HTERT RPE-1 (cell line): ENCODE measurements around the gene DNHD1.

Experiments
- in situ Hi-C: fragments of 300-500 bp; cut with MboI; formaldehyde crosslinking; loops from 4 replicates; pipeline ENCODE4 v1.14.3; 2020; ENCODE audit warnings: low sequenced_read_pairs

DNHD1 gene

DNA sequence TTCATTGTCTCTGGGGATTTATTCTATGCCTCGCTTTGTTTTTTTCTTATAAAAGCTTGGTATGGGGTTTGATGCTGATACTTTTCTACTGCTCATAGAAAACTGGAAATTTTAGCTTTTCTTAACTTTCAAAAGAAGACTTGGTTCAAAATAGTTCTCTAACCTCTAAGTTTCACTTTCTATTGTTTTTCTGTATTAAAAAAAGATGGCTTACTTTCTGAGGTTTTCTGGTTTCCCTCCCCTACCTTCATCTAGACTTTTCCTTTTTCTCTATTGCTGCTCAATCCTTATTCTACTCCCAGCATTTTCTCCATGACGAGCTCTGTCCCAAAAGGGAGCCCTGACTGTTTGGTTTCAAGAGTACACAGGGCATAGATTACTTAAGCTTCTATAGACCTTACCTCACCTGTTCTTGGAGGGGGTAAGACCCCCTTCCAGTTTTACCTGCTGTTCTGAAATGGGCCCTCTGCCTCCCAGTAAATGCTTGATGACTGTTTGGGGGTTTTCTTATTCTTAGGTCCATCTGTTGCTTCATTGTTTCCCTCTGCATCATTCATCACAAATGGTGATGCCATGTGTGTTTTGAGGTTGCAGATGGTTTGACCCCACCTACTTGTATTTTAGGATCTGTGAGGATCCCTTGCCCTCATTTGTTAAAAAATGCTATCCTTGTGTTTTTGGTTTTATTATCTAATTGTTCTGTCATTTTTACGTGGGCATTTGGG is 29.5 kb downstream of the DNHD1 start:
- in situ Hi-C loops, result no loop called here

DNA sequence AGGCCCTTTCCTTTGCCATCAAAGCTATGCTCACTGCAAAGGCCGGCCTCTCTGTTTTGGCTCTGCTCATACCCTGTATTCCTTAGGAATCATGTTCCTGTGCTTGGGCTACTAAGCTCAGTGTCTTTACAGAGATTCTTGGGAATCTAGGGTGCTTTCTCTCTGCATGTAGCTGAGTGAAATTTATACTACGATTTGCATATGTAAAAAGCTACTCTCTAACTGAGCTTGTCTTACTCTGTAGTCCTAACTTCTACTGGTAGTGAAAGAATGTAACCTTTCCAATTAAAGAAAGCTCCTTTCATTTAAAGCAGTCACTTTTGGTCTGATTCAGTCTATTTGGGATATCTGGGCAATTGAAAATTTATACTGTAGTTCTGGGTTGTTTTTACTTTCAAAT is 32.2 kb downstream of the DNHD1 start:
- in situ Hi-C loops, result no loop called here

DNA sequence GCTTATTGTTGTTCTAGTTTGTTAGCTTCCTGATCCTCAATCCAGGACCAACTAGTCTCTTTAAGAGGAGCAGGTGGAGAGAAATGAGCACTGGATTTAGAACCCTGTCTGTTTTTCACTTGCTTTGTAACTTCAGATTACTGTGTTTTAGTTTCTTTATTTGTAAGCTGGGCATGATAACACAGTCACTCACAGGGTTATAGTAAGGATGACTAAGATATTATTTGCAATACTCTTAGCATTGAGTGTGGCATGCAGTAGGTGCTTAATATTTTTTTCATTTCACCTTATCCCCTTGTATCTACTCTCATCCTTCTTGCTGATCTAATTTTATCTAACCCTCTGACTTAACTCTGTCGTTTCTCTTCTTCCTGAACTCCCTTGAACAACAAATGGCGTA is 33.8 kb downstream of the DNHD1 start:
- in situ Hi-C loops, result no loop called here

DNA sequence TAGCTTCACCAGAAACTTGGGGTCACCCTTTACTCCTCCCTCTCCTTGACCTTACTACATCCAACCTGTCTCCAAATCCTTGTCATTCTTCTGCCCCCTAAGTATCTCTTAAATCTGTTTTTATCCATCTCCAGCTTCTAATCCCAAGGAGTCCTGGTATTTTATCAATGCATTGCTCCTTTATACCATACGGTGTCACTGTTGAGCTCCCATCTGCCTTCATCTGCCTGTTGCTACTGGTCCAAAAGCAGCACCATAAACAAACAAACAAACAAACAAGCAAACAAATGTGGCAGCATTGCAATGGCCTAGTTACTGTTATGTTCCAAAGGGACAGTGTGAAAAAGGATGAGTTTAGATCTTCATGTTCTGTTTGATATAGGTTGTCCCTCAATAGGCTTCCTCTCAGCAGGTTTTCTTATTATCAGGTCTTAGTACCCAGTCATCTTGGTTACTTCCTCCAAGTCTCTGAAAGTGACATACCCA is 34.2 kb downstream of the DNHD1 start:
- in situ Hi-C loops, result no loop called here

DNA sequence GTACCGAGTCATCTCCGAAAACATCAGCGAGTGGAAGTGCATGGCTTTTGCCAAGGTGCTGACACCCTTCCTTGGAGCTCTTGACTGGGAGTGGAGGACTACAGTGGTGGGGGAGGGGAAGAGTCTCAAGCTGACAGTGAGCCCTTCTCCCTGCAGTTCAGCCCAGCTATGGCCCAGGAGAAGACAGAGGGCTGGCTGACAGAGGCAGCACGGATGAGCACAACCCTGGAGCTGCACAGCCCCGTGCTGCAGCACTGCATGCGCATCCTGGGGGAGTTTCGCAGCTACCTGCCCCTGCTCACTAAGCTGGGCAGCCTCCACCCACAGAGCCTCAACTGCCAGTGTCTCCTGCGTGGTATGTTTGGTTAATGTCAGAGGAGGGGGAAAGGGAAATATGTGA is 41.4 kb downstream of the DNHD1 start:
- in situ Hi-C loops, result no loop called here

DNA sequence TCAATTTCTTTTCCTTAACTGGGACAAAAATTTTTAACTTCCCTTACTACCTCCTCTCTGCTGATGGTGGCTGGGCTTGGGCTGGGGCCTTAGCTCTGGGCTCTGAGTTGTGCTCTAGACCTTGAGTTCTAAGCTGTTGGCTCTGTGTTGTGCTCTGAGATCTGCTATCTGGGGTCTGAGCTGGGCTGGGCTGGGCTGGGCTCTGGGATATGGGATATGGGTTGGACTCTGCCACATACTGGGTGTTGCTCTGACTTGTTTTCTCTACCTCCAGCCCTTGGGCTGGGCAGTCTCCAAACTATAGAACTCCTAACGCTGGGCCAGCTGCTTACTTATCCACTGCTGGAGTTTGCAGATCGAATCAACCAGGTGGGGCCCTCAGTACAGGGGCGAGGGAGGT is 41.9 kb downstream of the DNHD1 start:
- in situ Hi-C loops, result no loop called here

DNA sequence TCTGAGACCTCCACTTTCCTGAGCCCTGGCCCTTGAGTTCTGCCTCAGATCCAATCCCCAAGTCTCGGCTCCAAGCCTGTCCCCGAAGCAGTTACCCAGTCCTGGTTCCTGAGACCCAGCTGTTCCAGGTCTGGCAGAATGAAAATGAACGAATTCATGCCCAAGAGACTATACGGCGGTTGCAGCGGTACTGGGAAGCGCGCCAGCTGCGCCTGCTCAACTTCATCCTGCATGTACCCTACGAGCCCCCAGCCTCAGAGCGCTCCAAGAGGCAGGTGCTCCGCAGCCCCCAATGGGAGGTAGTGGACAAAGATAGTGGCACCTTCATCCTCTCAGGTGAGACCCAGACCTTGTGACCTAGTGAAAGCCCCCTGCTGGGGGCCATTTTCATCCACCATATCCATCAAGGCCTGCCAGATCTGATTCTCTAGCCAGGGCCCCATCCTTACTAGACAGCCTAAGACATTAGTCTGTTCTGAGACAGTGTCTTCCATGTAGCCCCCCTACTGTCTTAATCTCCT is 42.7 kb downstream of the DNHD1 start:
- in situ Hi-C loops, result no loop called here

DNA sequence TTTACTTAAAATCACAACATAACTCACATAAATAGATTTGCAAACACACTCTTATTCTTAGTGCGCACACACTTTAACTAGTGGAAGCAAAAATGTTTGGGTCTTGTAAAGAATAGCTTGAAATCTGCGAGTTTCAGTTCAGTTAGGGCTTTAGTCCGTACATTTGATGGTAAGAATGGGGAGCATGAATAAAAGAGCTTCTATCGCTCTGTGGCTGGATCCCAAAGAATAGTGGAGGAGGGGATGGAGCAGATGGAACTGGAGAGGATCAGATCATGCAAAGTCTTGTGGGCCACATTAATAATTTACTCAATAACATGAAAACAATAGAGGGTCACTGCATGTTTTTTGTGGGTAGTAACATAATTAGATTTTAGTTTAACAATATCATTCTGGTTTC is 44.3 kb downstream of the DNHD1 start:
- in situ Hi-C loops, result no loop called here

DNA sequence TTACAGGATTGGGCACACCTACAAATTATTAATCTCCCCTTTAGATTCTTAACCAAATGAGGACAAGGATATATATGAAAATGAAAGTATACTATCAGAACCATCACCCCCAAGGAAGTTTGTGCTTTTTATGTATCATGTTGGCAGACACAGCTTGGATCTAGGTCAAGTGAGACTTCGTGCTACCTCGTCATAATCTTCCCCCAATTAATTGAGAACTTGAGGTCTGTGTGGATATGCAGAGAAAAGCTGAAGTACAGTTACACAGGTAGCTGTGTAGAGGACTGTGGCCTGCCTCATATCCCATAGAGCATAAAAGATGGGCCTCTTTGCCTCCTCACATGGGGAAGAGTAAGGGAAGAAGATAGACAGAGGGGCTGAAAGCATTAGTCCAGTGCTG is 45.6 kb downstream of the DNHD1 start:
- in situ Hi-C loops, result no loop called here

DNA sequence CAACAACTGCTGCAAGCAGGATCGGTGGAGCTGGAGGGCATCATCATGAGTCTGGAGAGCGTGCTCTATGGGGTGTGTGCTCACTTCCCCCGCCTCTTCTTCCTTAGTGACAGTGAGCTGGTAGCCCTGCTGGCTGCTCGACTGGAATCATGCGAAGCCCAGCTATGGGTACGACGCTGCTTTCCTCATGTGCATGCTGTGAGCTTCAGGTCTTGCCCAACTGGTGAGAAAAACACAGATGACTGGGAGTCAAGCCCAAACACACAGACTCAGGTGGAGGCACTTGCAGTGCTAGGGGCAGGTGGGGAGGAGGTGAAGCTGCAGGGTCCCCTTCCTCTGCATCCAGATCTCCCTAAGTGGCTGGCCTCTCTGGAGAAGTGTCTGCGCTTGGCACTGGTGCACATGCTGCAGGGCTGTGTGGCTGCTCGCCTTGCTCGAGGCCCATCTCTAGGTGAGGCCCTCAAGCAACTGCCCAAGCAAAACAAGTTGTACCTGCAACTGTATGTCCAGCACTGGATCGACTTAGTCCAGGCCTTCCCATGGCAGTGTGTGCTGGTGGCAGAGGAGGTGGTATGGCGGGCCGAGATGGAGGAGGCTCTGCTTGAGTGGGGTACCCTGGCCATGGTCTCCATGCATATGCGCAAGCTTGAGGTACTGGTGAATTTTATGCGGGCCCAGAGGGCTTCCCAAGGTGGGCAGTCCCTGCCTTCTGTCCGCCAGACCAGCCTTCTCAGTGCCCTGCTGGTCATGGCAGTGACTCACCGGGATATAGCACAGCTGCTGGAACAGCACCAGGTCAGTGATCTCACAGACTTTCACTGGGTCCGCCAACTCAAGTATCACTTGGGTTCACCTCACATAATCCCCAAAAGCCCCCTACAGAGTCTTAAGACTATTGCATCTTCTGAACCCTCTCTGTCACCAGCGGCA is 48.1 kb downstream of the DNHD1 start:
- in situ Hi-C loops, result no loop called here

DNA sequence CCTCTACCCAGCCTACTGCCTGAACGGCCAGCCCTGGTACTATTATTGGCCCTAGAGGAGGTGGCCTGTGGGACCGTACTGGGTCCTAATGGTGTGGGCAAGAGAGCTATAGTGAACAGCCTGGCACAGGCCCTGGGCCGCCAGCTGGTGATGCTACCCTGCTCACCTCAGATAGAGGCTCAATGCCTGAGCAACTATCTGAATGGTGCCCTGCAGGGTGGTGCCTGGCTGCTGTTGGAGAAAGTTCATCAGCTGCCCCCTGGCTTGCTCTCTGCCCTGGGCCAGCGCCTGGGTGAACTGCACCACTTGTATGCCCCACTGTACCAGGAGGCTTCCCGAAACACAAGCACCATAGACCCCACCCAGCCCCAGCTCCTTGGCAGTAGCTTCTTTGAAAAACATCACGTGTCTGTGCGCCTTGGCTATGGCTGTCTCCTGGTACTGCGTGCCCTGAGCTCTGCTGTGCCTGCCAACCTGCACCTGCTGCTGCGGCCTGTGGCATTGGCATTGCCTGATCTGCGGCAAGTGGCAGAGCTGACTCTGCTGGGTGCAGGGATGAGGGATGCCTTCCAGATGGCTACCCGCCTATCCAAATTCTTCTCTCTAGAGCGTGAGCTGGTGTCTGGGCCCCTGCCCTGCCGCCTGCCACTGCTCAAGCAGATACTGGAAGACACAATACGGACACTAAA is 49.0 kb downstream of the DNHD1 start:
- in situ Hi-C loops, result no loop called here

DNA sequence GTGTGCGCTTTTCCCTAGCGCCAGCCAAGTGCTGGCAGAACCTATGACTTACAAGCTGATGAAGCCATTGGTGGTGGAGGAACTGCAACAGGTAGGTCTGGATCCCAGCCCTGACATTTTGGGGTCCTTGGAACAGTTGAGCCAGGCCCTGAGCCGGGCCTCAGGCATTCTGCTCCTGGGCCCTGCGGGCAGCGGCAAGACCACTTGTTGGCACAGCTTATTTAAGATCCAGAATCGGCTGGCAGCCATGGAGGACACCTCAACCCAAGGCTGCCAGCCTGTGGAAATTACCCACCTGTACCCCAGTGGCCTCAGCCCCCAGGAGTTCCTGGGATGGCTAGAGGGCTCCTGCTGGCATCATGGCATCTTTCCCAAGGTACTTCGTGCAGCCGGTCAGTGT is 49.7 kb downstream of the DNHD1 start:
- in situ Hi-C loops, result no loop called here

DNA sequence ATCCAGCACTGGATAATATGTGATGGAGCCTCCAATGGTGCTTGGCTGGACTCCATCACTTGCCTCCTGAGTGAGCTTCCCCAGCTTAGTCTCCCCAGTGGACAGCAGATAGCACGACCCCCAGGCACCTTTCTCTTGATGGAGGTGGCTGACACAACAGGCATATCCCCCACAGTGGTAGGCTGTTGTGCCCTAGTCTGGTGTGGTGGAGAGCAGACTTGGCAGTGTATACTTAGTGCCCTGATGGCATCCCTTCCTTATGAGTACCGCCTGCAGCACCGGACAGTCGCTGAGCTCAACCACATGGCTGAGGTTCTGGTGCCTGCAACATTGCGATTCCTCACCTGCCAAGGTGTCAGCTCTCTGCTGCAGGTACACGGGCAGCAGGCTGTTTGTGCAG is 50.1 kb downstream of the DNHD1 start:
- in situ Hi-C loops, result no loop called here

DNA sequence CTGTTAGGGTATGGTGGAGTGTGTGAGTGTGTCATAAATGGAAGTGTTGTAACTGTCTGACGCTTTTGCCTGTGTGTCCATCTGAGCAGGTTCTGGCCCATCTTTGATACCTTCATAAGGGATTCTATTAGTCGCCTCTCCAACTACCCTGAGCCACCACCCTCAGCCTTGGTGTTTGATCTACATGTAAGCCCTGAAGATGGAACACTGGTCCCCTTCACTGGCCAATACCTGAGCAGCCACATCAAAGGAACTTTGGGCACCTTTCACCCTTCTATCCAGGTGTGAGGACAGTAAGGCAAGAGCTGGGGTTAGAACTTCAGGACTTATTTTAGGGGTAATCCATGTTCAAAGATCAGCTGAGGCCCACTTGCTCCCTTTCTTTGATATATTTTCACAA is 51.0 kb downstream of the DNHD1 start:
- in situ Hi-C loops, result no loop called here

DNA sequence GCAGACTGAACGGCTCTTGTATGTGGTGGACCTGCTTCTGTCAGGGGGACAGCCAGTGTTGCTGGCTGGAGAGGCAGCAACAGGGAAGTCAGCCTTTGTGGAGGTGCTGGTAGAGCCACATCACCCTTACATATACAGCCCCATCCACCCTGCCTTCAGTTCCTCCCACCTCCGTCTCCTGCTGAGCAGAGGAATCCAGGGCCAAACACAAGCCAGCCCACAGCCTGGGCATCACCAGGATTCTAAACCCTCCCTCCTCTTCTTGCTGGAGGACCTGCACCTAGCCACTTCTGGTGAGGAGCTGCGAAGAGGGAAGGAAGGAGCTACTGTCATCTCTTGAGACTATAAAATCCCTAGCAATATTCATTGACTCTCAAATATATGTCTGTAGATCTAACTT is 51.6 kb downstream of the DNHD1 start:
- in situ Hi-C loops, result no loop called here

DNA sequence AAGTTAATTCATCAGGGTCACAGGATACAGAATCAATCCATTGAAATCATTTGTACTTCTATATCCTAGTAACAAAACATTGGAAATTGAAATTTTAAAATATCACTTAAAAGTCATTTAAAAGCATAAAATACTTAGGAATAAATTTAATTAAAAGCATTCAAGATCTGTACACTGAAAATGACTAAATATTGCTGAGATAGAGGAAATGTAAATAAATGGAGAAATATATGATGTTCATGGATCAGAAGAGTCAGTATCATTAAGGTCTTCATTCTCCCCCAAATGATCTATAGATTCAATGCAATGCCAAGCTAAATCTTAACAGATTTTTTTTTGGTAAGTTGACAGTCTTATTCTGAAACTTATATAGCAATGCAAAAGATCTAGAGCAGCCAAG is 56.6 kb downstream of the DNHD1 start:
- in situ Hi-C loops, result no loop called here

DNA sequence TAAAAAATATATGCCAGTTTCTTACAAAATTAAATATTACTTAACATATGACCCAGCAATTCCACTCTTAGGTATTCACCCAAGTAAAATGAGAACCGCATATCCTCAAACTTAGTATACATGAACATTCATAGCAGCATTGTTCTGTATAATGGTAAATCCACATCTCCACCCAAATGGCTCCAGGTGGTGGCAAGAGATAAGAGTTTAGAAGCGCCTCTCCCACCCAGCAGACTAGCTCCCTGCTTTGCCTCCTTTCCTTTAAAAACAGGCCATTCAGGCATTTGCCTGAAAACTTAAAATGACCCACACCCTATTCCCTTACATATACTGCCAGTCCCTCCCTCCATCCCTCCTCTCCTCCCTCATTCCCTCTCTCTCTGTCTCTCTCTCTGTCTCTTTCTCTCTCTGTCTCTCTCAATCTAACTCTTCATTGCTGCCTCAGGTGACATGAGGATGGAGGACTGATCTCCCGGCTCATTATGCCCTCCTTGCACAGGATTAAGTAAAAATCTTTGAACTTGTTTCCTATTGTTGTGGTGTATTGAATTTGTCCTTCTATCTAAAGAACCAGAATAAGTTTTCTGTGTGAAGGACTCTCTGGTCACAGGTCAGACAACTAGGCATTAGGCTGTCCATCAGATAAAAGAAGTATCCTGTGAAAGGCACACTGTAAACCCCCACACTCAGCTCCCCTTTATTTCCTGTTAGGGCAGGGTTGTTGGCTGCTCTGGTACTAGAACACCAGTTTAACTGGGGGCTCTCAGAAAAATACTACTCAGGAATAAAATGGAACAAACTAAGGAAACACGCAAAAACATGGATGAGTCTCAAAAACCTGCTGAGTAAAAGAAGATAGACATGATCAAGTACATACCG is 58.0 kb downstream of the DNHD1 start:
- in situ Hi-C loops, result no loop called here

DNA sequence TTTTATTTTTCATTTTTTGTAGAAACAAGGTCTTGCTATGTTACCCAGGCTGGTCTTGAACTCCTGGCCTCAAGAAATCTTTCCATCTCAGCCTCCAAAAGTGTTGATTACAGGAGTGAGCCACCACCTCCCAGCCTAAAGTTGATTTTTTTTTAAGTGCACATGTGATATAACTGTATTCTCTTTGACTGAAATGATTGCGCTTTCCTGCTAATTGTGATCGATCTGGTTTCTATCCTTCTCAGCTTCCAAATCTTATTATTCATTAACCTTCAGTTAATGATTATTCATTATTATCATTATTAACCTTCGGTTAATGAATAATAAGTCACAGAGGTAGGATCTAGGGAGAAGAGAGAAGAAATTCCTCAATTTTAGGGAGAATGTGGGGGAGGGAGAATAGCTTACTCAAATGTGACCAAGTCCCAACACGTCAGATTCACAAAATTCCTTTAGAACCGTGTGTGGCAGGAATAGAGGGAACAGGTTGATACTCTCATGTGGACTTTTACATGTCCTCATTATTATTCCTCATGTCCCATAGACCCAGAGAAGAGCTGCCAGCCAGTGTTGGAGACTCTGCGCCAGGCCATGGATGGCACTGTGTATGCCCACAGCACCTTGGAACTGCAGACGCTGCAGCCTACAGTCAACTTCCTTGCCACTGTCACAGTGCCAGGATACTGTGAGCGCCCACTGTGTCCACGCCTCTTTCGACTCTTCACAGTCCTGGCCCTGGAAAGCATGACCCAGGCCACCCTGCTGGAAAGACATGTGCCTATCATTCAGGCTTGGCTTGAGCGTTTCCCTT is 59.3 kb downstream of the DNHD1 start:
- in situ Hi-C loops, result no loop called here

DNA sequence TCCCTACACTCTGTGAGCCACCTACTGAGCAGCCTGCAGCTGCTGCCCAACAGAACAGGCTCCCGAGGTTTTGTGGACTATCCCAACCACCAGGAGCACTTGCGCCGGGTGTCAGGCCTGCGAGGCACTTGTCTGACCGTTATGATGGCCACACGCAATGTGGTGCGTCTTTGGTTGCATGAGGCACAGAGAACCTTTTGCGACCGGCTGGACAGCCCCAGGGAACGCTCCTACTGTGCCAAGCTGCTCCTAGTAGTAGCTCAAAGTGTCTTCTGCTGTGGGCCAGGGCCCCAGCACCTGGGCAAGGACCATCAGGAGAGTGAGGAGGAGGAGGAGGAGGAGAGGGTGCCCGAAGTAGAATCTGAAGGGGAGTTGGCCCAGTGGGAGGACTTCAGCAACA is 60.0 kb downstream of the DNHD1 start:
- in situ Hi-C loops, result no loop called here
